Body of pancreas (tissue), 4 donors: ENCODE data around the gene ERC1.

ENCODE experiments used
- CTCF ChIP-seq, 7 experiments: fragments of 450-650 bp in 4 of 7; fragments of 200-600 bp in 3 of 7; sonication (generic) in 3 of 7; IDR thresholded peaks; one replicate each; pipeline ENCODE4 v1.5.1; 2016 to 2019; ENCODE audit warnings: antibody characterized with exemption in 7 of 7
- POLR2A ChIP-seq, 3 donors: fragments of 450-650 bp; IDR thresholded peaks; one replicate each; pipeline ENCODE4 v1.6.1; 2016; ENCODE audit warnings: antibody characterized with exemption in 3 of 3, mild to moderate bottlenecking in 2 of 3

- TF ChIP-seq CTCF (IDR thresholded peaks at IDR 0.05) (no peak), POLR2A (IDR thresholded peaks at IDR 0.05) (no peak)
Observed at GRCh38 chr12:1071182-1071581, 80.2 kb downstream of the ERC1 start.
